Kidney epithelial cell (primary cell): Measurements from ENCODE around the gene RIOK2. TPM values are rescaled to one million over a fixed set of nuclear protein-coding genes. Genes with fewer than 3 reads are reported as not detected.

Experiments used
- DNase-seq: peaks from one replicate; pipeline ENCODE4 v3.0.0-alpha.2; 2010; ENCODE audit warnings: low read depth
- H3K27me3 ChIP-seq: 2 replicates; pipeline ENCODE4 v1.6.0; 2011; ENCODE audit warnings: low read length; ENCODE audit not compliant: control insufficient read depth, insufficient read depth
- H3K36me3 ChIP-seq: 2 replicates; pipeline ENCODE4 v1.5.1; 2011; ENCODE audit warnings: low read length; ENCODE audit not compliant: control insufficient read depth, insufficient read depth
- H3K4me3 ChIP-seq: 2 replicates; pipeline ENCODE4 v1.5.1; 2011; ENCODE audit warnings: low read depth, mild to moderate bottlenecking, control low read depth, low read length
- total RNA-seq: library from RNA; depleted of rRNA; stranded (reverse); fragments of >200 nt; gene quantifications from 2 replicates; pipeline ENCODE4 v1.2.3, GENCODE V29; 2015
- TF ChIP-seq, protein P1 (sequence below): IDR thresholded peaks from 2 replicates; pipeline ENCODE4 v1.5.1; 2011; ENCODE audit warnings: mild to moderate bottlenecking, moderate library complexity, low read length, control low read depth, inconsistent platforms; ENCODE audit not compliant: insufficient read depth, poor library complexity, severe bottlenecking

Gene RIOK2
- total RNA-seq, 1 donor from 2014 or later = 25.6 TPM

DNA sequence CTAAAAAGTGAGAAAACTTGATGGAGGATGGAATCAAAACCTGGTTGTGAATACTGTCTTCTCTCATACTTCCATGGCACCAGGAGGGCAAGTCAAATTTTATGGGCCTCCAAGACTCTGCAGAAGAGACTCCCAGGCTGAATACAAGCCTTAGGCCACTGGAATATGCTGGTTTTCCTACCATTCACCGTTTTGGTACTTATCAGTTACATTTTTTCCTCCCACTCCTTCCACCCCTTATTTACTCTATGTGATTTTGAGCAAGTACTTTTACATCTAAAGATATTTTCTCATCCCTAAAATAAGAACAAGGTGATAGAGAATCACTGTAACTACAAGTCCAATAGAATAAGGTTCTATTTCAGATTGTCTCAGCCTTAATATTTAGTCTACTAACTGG is 32.6 kb downstream of the RIOK2 start:
- Histone ChIP-seq H3K27me3 (no peaks in the 10 kb centered on the region), H3K36me3 (no peaks in the 10 kb centered on the region), H3K4me3 (no peak overlapping the region)
- DNase-seq = no peak
- TF ChIP-seq, protein P1, sequence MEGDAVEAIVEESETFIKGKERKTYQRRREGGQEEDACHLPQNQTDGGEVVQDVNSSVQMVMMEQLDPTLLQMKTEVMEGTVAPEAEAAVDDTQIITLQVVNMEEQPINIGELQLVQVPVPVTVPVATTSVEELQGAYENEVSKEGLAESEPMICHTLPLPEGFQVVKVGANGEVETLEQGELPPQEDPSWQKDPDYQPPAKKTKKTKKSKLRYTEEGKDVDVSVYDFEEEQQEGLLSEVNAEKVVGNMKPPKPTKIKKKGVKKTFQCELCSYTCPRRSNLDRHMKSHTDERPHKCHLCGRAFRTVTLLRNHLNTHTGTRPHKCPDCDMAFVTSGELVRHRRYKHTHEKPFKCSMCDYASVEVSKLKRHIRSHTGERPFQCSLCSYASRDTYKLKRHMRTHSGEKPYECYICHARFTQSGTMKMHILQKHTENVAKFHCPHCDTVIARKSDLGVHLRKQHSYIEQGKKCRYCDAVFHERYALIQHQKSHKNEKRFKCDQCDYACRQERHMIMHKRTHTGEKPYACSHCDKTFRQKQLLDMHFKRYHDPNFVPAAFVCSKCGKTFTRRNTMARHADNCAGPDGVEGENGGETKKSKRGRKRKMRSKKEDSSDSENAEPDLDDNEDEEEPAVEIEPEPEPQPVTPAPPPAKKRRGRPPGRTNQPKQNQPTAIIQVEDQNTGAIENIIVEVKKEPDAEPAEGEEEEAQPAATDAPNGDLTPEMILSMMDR = no peak

DNA sequence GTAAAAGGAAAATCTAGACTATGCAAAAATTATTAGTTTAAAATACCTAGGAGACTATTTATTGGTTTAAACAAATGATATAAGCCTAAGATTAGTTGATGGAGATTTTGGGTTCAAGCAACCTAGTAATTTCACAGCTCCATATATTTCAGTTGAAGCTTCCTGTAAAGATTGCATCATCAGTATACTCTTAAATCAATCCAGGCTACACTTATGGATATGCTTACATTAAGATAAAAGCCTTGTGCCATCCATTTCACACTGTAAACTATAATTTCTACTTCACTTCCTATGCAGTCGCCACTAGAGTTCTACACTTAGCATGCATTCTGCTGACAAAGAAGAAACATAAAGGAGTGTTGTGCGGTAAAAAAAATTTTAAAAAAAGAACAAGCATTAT is 33.3 kb downstream of the RIOK2 start:
- Histone ChIP-seq H3K27me3 (no peaks in the 10 kb centered on the region), H3K4me3 (no peak overlapping the region), H3K36me3 (no peaks in the 10 kb centered on the region)
- DNase-seq = no peak
- TF ChIP-seq, protein P1 = no peak

DNA sequence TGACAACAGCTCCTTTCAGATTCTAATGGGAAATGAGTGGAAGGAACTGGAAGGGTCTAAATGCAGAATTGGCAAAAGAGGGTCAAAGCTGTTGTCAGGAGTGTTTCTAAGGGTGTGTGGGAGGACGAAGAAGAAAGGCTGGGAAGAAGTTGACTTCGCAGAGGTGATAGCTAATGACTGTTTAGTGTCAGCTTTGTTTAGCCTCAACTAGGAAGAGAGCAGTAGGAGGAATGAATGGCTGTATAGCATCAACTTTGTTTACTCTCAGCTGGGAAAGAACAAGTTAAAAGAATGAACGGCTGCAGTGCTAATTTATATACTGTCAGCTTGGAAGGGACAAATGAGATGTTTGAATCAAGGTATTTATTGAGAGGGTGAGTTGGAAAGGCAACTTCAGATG is 34.8 kb downstream of the RIOK2 start:
- no peak for DNase-seq
- no peaks in the 10 kb centered on the region for H3K27me3 ChIP-seq
- no peaks in the 10 kb centered on the region for H3K36me3 ChIP-seq
- H3K4me3 ChIP-seq = no peak overlapping the region
- TF ChIP-seq, protein P1 = no peak

DNA sequence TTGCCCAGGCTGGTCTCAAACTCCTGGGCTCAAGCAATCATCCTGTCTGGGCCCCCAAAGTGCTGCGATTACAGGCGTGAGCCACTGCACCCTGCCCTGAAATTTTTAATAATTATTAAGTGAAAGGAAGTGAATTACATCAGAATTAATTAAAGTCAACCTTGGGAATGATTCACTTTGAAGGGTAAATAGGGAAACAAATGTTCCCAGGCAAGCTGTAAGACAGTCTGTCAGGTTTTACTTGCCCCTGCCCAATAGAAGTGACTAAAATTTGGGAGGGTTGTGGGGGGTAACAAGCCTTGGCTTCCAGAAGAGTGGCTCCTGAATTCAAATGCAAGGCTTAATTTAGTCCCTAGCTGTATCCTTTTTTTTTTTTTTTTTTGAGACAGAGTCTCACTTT is 39.3 kb downstream of the RIOK2 start:
- TF ChIP-seq, protein P1 = no peak
- Histone ChIP-seq H3K36me3 (no peaks in the 10 kb centered on the region), H3K4me3 (no peak overlapping the region), H3K27me3 (no peaks in the 10 kb centered on the region)
- DNase-seq = no peak

DNA sequence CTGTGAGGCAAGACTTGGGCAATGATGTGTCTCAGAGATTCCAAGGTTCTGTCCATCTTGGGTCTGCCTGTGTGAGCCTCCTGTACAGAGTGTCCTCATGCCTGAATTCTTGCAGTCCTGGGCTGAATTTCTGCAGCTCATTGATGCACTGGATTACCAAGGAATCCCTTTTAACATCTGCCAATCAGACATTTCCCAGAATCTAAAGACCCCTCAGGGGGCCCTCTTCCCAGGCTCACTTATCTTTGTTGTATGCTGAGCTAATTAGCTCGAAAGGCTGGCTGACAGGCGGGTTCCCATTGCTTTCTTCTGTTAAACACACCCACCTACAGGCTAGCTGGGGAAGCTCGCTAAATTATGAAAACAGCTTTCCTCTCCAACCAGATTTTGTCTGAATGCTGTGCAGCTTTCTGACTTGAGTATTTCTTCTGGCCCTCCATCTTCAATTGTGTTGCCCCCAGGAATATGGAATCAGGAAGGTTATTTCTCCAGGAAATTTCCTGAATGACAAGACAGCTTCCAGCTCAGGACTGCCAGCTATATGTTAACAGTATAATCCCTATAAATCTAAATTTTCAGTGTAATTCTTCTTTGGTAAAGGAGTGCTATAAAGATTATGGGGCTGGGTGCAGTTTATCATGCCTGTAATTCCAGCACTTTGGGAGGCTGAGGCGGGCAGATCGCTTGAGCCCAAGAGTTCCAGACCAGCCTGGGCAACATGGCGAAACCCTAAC is 40.4 kb downstream of the RIOK2 start, which contains the start of gene LIX1:
Gene LIX1, minus strand, starts transcription at position 91 of the 734 bp plus-strand sequence. Its CDS starts 35 bp downstream, at position 56.
- H3K36me3 ChIP-seq = no peaks in the 10 kb centered on the region
- H3K27me3 ChIP-seq = no peaks in the 10 kb centered on the region
- TF ChIP-seq, protein P1 = peak; percentile 70
- DNase-seq = peak; percentile 10
- no peak within 1 kb of the TSS for H3K4me3 ChIP-seq

DNA sequence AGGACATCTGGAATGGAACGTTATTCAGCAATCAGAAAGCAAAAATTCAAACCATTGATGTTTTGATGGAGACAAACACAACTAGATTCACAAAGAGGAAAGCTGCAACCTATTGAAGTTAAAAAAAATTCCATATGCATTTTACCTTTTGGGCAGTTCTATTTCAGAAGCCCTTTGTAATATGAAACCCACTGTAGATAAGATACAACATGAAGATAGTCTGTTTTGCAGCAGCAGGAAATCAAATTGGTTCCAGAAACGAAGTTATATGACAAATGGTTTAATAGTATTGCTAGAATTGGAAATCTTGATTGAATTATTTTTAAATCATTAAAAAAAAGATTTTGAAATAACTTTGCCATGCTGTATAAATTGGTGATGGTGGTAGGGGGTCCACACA is 41.5 kb downstream of the RIOK2 start:
- no peaks in the 10 kb centered on the region for H3K27me3 ChIP-seq
- H3K36me3 ChIP-seq = no peaks in the 10 kb centered on the region
- no peak overlapping the region for H3K4me3 ChIP-seq
- TF ChIP-seq, protein P1 = no peak
- no peak for DNase-seq
